WTC11 (cell line): Measurements from ENCODE around the gene PRICKLE1. TPM values are rescaled to one million over a fixed set of nuclear protein-coding genes. Genes with fewer than 3 reads are reported as not detected.

Source experiments
- ATAC-seq: fragments of 200-7000 bp; cut with Tn5 transposase; 2 replicates; pipeline ENCODE4 v1.10.0; 2021; ENCODE audit warnings: mild to moderate bottlenecking, moderate library complexity
- CTCF ChIA-PET: fragments of 300-600 bp; sonication (Branson Sonifier 250); formaldehyde crosslinking; loops from one replicate; lab custom pipeline; 2021; ENCODE audit warnings: antibody characterized with exemption; lab: Charles Lee
- POLR2A ChIA-PET: fragments of 350-600 bp; sonication (Branson Sonifier 250); formaldehyde crosslinking; loops from one replicate; lab custom pipeline; 2021; ENCODE audit warnings: antibody characterized with exemption; lab: Charles Lee
- DNase-seq: peaks from one replicate; pipeline ENCODE4 v3.0.0; 2021; ENCODE audit warnings: low spot score
- H3K27ac Mint-ChIP-seq: 2 replicates; pipeline ENCODE4 v1.8.0; 2021; ENCODE audit warnings: mixed read lengths
- H3K27me3 Mint-ChIP-seq: 2 replicates; pipeline ENCODE4 v1.8.0; 2021; ENCODE audit warnings: low read depth, mild to moderate bottlenecking, moderate library complexity, mixed read lengths
- H3K36me3 Mint-ChIP-seq: 2 replicates; pipeline ENCODE4 v1.8.0; 2021; ENCODE audit warnings: mixed read lengths
- H3K4me1 Mint-ChIP-seq: 2 replicates; pipeline ENCODE4 v1.8.0; 2022; ENCODE audit warnings: mixed read lengths
- H3K4me3 Mint-ChIP-seq: 2 replicates; pipeline ENCODE4 v1.8.0; 2021; ENCODE audit warnings: mild to moderate bottlenecking, moderate library complexity, mixed read lengths
- H3K9me3 Mint-ChIP-seq: 2 replicates; pipeline ENCODE4 v1.8.0; 2021; ENCODE audit warnings: mixed read lengths
- CBFB ChIP-seq: sonication (generic); formaldehyde crosslinking; IDR thresholded peaks from 2 replicates; pipeline ENCODE4 v1.8.1; 2022; ENCODE audit warnings: mild to moderate bottlenecking, low read depth, missing genetic modification reagents
- EMX1 ChIP-seq: fragments of 250-450 bp; sonication (Bioruptor Pico); IDR thresholded peaks from 2 replicates; pipeline ENCODE4 v1.8.0; 2021; ENCODE audit warnings: mild to moderate bottlenecking
- ESRRA ChIP-seq: sonication (generic); formaldehyde crosslinking; IDR thresholded peaks from 2 replicates; pipeline ENCODE4 v1.8.1; 2022; ENCODE audit warnings: mild to moderate bottlenecking, missing genetic modification reagents, borderline replicate concordance
- IRF2 ChIP-seq: sonication (generic); formaldehyde crosslinking; IDR thresholded peaks from 2 replicates; pipeline ENCODE4 v1.8.0; 2022; ENCODE audit warnings: low read depth, missing genetic modification reagents, borderline replicate concordance
- JUN ChIP-seq: sonication (generic); formaldehyde crosslinking; IDR thresholded peaks from 2 replicates; pipeline ENCODE4 v1.8.0; 2023; ENCODE audit warnings: mild to moderate bottlenecking, missing genetic modification reagents
- MAX ChIP-seq: sonication (generic); formaldehyde crosslinking; IDR thresholded peaks from 2 replicates; pipeline ENCODE4 v1.8.0; 2022; ENCODE audit warnings: mild to moderate bottlenecking, missing genetic modification reagents
- NFE2L1 ChIP-seq: sonication (generic); formaldehyde crosslinking; IDR thresholded peaks from 2 replicates; pipeline ENCODE4 v1.8.1; 2023; ENCODE audit warnings: missing genetic modification reagents
- SOX15 ChIP-seq: fragments of 250-450 bp; sonication (Bioruptor Pico); IDR thresholded peaks from 2 replicates; pipeline ENCODE4 v1.9.0; 2021; ENCODE audit warnings: mild to moderate bottlenecking
- STAT6 ChIP-seq: sonication (generic); formaldehyde crosslinking; conservative IDR thresholded peaks from 2 replicates; pipeline ENCODE4 v1.8.1; 2023; ENCODE audit warnings: mild to moderate bottlenecking, low read depth, missing genetic modification reagents, moderate library complexity
- TEAD4 ChIP-seq: sonication (generic); formaldehyde crosslinking; IDR thresholded peaks from 2 replicates; pipeline ENCODE4 v1.8.0; 2022; ENCODE audit warnings: mild to moderate bottlenecking, missing genetic modification reagents
- ZNF232 ChIP-seq: sonication (generic); formaldehyde crosslinking; IDR thresholded peaks from 2 replicates; pipeline ENCODE4 v1.8.0; 2022; ENCODE audit warnings: mild to moderate bottlenecking, missing genetic modification reagents
- ZNF416 ChIP-seq: fragments of 250-450 bp; sonication (Bioruptor Pico); IDR thresholded peaks from 2 replicates; pipeline ENCODE4 v1.9.0; 2021; ENCODE audit warnings: mild to moderate bottlenecking, inconsistent platforms
- ZNF671 ChIP-seq: fragments of 250-450 bp; sonication (Bioruptor Pico); IDR thresholded peaks from 2 replicates; pipeline ENCODE4 v1.8.0; 2021; ENCODE audit warnings: mild to moderate bottlenecking
- total RNA-seq: library from RNA; stranded (reverse); gene quantifications from 3 replicates; pipeline ENCODE4 v1.2.3, GENCODE V29; 2021
- TF ChIP-seq, protein P1 (sequence below): sonication (generic); formaldehyde crosslinking; IDR thresholded peaks from 2 replicates; pipeline ENCODE4 v1.8.0; 2023; ENCODE audit warnings: mild to moderate bottlenecking, missing genetic modification reagents
- TF ChIP-seq, protein P2 (sequence below): fragments of 250-450 bp; sonication (Bioruptor Pico); conservative IDR thresholded peaks from 2 replicates; pipeline ENCODE4 v1.9.0; 2021; ENCODE audit warnings: mild to moderate bottlenecking
- TF ChIP-seq, protein P3 (sequence below): sonication (generic); formaldehyde crosslinking; IDR thresholded peaks from 2 replicates; pipeline ENCODE4 v1.8.1; 2022; ENCODE audit warnings: mild to moderate bottlenecking, moderate library complexity, missing genetic modification reagents
- TF ChIP-seq, protein P4 (sequence below): sonication (generic); formaldehyde crosslinking; IDR thresholded peaks from 2 replicates; pipeline ENCODE4 v1.8.1; 2023; ENCODE audit warnings: mild to moderate bottlenecking, moderate library complexity, missing genetic modification reagents
- TF ChIP-seq, protein P5 (sequence below): fragments of 200-600 bp; IDR thresholded peaks from 2 replicates; pipeline ENCODE4 v1.8.0; 2022; ENCODE audit warnings: antibody characterized with exemption
- TF ChIP-seq, protein P6 (sequence below): sonication (generic); formaldehyde crosslinking; conservative IDR thresholded peaks from 2 replicates; pipeline ENCODE4 v1.8.1; 2022; ENCODE audit warnings: mild to moderate bottlenecking, missing genetic modification reagents

Gene PRICKLE1
- total RNA-seq, 1 experiment from 2014 or later, result 11.7 TPM

DNA sequence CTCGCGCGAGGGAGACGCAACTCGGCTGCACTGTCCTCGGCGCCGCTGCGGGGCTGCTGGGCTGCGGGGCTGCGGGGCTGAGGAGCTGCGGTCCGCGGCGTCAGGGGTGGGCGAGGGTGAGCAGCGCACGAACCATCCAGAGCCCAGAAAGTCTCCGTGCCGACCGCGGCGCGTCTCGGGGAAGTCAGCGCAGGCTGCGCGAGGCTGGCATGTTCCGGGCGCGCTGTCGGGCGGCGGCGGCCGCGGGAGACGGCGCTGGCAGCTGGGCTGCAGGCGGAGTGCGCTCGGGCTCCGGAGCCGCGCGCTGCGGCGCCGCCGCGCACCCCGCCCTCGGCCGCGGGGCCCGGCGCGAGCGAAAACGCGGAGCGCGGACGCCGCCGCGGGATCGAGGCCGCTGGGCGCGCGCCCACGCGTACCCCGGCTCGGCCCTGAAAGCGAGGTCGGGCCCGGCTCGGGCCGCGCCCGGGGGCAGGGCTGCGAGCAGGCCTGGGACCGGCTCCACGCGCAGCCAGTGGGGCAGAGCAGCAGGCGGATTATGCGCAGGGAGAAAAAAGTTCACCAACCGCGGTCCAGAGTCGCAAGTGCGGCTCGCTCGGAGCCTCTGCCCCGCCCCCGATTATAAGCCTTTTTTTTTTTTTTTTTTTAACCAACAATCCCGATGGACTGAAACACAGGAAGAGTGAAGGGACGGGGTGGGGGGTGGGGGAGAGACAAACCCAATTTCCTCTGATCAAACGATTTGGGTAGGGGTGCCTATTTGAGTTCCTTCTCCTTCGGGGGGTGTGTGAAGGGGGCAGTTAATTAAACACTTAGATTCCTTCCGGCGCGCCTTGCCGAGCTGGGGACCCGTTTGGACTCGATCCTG is at the start of gene PRICKLE1 (continued):
- TF ChIP-seq, protein P1, sequence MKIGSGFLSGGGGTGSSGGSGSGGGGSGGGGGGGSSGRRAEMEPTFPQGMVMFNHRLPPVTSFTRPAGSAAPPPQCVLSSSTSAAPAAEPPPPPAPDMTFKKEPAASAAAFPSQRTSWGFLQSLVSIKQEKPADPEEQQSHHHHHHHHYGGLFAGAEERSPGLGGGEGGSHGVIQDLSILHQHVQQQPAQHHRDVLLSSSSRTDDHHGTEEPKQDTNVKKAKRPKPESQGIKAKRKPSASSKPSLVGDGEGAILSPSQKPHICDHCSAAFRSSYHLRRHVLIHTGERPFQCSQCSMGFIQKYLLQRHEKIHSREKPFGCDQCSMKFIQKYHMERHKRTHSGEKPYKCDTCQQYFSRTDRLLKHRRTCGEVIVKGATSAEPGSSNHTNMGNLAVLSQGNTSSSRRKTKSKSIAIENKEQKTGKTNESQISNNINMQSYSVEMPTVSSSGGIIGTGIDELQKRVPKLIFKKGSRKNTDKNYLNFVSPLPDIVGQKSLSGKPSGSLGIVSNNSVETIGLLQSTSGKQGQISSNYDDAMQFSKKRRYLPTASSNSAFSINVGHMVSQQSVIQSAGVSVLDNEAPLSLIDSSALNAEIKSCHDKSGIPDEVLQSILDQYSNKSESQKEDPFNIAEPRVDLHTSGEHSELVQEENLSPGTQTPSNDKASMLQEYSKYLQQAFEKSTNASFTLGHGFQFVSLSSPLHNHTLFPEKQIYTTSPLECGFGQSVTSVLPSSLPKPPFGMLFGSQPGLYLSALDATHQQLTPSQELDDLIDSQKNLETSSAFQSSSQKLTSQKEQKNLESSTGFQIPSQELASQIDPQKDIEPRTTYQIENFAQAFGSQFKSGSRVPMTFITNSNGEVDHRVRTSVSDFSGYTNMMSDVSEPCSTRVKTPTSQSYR (CRISPR knock-in tag), result no peak
- no peak for TF ChIP-seq EMX1
- TF ChIP-seq, protein P2, sequence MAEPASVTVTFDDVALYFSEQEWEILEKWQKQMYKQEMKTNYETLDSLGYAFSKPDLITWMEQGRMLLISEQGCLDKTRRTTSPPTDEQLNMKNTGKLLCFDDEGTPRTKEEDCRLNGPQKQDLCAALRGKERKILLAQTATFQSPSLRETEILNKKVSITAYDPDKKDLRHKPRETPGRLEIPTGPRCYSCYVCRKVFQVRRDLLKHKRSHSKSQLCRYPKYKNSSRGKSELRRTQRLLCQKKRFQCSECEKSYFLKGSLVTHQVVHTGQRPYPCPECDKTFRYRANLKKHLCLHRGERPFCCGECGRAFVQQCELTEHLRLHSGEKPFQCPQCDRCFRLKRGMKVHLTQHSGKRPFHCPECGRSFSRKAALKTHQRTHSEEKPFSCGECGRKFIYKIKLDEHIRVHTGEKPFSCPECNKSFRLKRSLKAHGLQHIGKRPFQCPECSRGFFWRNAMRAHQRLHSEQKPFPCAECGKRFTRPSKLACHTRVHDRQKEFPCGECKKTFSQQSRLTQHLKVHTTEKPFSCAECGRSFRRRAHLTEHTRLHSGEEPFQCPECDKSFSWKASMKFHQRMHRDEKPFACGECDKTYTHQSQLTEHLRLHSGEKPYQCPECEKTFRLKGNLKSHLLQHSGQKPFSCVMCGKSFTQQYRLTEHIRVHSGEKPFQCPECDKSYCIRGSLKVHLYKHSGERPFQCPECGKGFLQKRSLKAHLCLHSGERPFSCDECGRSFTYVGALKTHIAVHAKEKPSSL (CRISPR knock-in tag), result no peak
- TF ChIP-seq TEAD4 (CRISPR knock-in tag), result no peak
- peak; percentile 30; the same call in 1 of the 2 replicates for TF ChIP-seq MAX (CRISPR knock-in tag)
- TF ChIP-seq ESRRA (CRISPR knock-in tag), result no peak
- 0 out of 2 replicates have a peak, but pooled peaks have one; percentile 6 for TF ChIP-seq JUN (CRISPR knock-in tag)
- TF ChIP-seq IRF2, result no peak
- TF ChIP-seq CBFB (CRISPR knock-in tag), result 0 out of 2 replicates have a peak, but pooled peaks have one; percentile 32
- TF ChIP-seq, protein P3, sequence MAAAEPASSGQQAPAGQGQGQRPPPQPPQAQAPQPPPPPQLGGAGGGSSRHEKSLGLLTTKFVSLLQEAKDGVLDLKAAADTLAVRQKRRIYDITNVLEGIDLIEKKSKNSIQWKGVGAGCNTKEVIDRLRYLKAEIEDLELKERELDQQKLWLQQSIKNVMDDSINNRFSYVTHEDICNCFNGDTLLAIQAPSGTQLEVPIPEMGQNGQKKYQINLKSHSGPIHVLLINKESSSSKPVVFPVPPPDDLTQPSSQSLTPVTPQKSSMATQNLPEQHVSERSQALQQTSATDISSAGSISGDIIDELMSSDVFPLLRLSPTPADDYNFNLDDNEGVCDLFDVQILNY (CRISPR knock-in tag), result no peak

GRCh38 chr12:42638697-42639096 is 49.2 kb upstream of the PRICKLE1 start:
- no peak for ATAC-seq
- no peaks in the 10 kb centered on the region for H3K27me3 Mint-ChIP-seq
- CTCF ChIA-PET, result interaction anchor here (0.5 to 0.6 kb wide), 2 partner anchors 221 to 343 kb away, joined by 3 to 6 read pairs; no protein-coding TSS in a partner anchor
- no peak for TF ChIP-seq ZNF671 (CRISPR knock-in tag)
- TF ChIP-seq, protein P4, sequence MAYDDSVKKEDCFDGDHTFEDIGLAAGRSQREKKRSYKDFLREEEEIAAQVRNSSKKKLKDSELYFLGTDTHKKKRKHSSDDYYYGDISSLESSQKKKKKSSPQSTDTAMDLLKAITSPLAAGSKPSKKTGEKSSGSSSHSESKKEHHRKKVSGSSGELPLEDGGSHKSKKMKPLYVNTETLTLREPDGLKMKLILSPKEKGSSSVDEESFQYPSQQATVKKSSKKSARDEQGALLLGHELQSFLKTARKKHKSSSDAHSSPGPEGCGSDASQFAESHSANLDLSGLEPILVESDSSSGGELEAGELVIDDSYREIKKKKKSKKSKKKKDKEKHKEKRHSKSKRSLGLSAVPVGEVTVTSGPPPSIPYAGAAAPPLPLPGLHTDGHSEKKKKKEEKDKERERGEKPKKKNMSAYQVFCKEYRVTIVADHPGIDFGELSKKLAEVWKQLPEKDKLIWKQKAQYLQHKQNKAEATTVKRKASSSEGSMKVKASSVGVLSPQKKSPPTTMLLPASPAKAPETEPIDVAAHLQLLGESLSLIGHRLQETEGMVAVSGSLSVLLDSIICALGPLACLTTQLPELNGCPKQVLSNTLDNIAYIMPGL, result no peak
- H3K4me1 Mint-ChIP-seq, result peaks cover 6% of the 10 kb centered on the region
- H3K9me3 Mint-ChIP-seq, result peaks cover 7% of the 10 kb centered on the region; the same call in 1 of the 2 replicates
- H3K36me3 Mint-ChIP-seq, result no peaks in the 10 kb centered on the region
- H3K27ac Mint-ChIP-seq, result no peak overlapping the region
- no peak overlapping the region for H3K4me3 Mint-ChIP-seq
- POLR2A ChIA-PET, result interaction anchor here (0.7 kb wide), 1 partner anchor 199 kb away, joined by 8 read pairs; no protein-coding TSS in a partner anchor
- no peak for DNase-seq

DNA sequence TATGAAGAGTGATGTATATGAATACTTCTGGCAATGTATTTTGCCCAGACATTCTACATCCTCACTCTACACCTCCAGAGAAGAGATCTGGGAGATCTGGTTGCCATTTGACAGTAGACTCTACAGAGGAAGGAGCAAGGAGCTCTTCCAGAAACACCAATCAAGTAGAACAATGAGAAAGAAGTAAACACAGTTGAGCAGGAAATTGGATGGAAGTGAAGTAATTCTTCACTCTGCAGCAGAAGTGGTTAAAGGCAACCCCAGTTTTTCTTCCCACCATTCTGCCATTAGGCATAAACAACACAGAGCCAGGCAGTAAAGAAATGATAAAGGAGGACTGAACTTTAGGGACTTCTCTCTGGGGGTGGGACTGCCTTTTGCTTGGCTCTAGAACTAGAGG is 48.5 kb upstream of the PRICKLE1 start:
- Mint-ChIP-seq H3K9me3 (peaks cover 7% of the 10 kb centered on the region; the same call in 1 of the 2 replicates), H3K4me3 (no peak overlapping the region), H3K27me3 (no peaks in the 10 kb centered on the region), H3K4me1 (peaks cover 6% of the 10 kb centered on the region), H3K27ac (peak overlapping the region; percentile 30; the same call in 1 of the 2 replicates), H3K36me3 (no peaks in the 10 kb centered on the region)
- DNase-seq (no peak), ATAC-seq (no peak)
- ChIA-PET CTCF (interaction anchor here (0.6 kb wide), 1 partner anchor 221 kb away, joined by 3 read pairs; no protein-coding TSS in a partner anchor), POLR2A (no interaction called here)
- no peak for TF ChIP-seq NFE2L1 (CRISPR knock-in tag)
- TF ChIP-seq, protein P5, sequence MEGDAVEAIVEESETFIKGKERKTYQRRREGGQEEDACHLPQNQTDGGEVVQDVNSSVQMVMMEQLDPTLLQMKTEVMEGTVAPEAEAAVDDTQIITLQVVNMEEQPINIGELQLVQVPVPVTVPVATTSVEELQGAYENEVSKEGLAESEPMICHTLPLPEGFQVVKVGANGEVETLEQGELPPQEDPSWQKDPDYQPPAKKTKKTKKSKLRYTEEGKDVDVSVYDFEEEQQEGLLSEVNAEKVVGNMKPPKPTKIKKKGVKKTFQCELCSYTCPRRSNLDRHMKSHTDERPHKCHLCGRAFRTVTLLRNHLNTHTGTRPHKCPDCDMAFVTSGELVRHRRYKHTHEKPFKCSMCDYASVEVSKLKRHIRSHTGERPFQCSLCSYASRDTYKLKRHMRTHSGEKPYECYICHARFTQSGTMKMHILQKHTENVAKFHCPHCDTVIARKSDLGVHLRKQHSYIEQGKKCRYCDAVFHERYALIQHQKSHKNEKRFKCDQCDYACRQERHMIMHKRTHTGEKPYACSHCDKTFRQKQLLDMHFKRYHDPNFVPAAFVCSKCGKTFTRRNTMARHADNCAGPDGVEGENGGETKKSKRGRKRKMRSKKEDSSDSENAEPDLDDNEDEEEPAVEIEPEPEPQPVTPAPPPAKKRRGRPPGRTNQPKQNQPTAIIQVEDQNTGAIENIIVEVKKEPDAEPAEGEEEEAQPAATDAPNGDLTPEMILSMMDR, result no peak
- TF ChIP-seq ZNF416 (CRISPR knock-in tag), result no peak
- TF ChIP-seq ZNF232 (CRISPR knock-in tag), result no peak
- TF ChIP-seq SOX15, result no peak
- no peak for TF ChIP-seq STAT6 (CRISPR knock-in tag)
- TF ChIP-seq, protein P6, sequence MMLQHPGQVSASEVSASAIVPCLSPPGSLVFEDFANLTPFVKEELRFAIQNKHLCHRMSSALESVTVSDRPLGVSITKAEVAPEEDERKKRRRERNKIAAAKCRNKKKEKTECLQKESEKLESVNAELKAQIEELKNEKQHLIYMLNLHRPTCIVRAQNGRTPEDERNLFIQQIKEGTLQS (CRISPR knock-in tag), result no peak
